OCI-LY1 (cell line): Measurements from ENCODE around the gene SORL1-AS1.

ENCODE experiments used
- CTCF ChIP-seq: fragments of 200-600 bp; sonication (generic), shearing (Covaris generic); IDR thresholded peaks from 2 replicates; pipeline ENCODE4 v1.5.1; 2017; ENCODE audit warnings: mild to moderate bottlenecking, antibody characterized with exemption, low read length, moderate library complexity, mixed read lengths
- EZH2 ChIP-seq: fragments of 200-600 bp; sonication (generic), shearing (Covaris generic); IDR thresholded peaks from 2 replicates; pipeline ENCODE4 v1.8.0; 2017; ENCODE audit warnings: borderline replicate concordance, mixed run types, mild to moderate bottlenecking, antibody characterized with exemption, low read length, moderate library complexity, mixed read lengths

GRCh38 chr11:121479698-121480238 lies 27.0 kb upstream of the SORL1-AS1 start:
- TF ChIP-seq CTCF (no peak), EZH2 (no peak)
